ENCODE measurements around the gene TP73. TPM values are rescaled to one million over a fixed set of nuclear protein-coding genes. Genes with fewer than 3 reads are reported as not detected.
A peak's percentile ranks its signal among the peaks of the same experiment; 100 is the strongest.
"Not testable (repeated sequence)": the region's sequence is repeated elsewhere in the genome, so short reads cannot be mapped to it uniquely, and the experiment has no call there.

Gene TP73
- total RNA-seq, 1 donor from 2014 or later = not detected

GRCh38 chr1:3618881-3619671, 33.2 kb upstream of the TP73 start:
- peaks cover 61% of the 10 kb centered on the region for H3K4me1 Mint-ChIP-seq (ENCODE audit: unreplicated experiment)
- no peak overlapping the region for H3K4me3 Mint-ChIP-seq (ENCODE audit: unreplicated experiment)
- peak; percentile 74 for DNase-seq (ENCODE audit: low spot score)
- peaks cover 9% of the 10 kb centered on the region for H3K36me3 Mint-ChIP-seq (ENCODE audit: low read depth, unreplicated experiment)
- TF ChIP-seq, protein P1, sequence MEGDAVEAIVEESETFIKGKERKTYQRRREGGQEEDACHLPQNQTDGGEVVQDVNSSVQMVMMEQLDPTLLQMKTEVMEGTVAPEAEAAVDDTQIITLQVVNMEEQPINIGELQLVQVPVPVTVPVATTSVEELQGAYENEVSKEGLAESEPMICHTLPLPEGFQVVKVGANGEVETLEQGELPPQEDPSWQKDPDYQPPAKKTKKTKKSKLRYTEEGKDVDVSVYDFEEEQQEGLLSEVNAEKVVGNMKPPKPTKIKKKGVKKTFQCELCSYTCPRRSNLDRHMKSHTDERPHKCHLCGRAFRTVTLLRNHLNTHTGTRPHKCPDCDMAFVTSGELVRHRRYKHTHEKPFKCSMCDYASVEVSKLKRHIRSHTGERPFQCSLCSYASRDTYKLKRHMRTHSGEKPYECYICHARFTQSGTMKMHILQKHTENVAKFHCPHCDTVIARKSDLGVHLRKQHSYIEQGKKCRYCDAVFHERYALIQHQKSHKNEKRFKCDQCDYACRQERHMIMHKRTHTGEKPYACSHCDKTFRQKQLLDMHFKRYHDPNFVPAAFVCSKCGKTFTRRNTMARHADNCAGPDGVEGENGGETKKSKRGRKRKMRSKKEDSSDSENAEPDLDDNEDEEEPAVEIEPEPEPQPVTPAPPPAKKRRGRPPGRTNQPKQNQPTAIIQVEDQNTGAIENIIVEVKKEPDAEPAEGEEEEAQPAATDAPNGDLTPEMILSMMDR (IDR thresholded peaks at IDR 0.05; ENCODE audit: unreplicated experiment) = peak; percentile 89
- peaks cover 15% of the 10 kb centered on the region for H3K27me3 Mint-ChIP-seq (ENCODE audit: unreplicated experiment)
- H3K27ac Mint-ChIP-seq (ENCODE audit: unreplicated experiment) = no peak overlapping the region
- no peaks in the 10 kb centered on the region for H3K9me3 Mint-ChIP-seq (ENCODE audit: unreplicated experiment)

- H3K4me1 Mint-ChIP-seq (ENCODE audit: unreplicated experiment) = peaks cover 49% of the 10 kb centered on the region
- H3K36me3 Mint-ChIP-seq (ENCODE audit: low read depth, unreplicated experiment) = peaks cover 8% of the 10 kb centered on the region
- H3K27me3 Mint-ChIP-seq (ENCODE audit: unreplicated experiment) = peaks cover 15% of the 10 kb centered on the region
- TF ChIP-seq, protein P1 (IDR thresholded peaks at IDR 0.05; ENCODE audit: unreplicated experiment) = no peak
- no peaks in the 10 kb centered on the region for H3K9me3 Mint-ChIP-seq (ENCODE audit: unreplicated experiment)
- no peak overlapping the region for H3K27ac Mint-ChIP-seq (ENCODE audit: unreplicated experiment)
- DNase-seq (ENCODE audit: low spot score) = no peak
- no peak overlapping the region for H3K4me3 Mint-ChIP-seq (ENCODE audit: unreplicated experiment)
Observed at GRCh38 chr1:3620708-3621107, 31.6 kb upstream of the TP73 start.

DNA sequence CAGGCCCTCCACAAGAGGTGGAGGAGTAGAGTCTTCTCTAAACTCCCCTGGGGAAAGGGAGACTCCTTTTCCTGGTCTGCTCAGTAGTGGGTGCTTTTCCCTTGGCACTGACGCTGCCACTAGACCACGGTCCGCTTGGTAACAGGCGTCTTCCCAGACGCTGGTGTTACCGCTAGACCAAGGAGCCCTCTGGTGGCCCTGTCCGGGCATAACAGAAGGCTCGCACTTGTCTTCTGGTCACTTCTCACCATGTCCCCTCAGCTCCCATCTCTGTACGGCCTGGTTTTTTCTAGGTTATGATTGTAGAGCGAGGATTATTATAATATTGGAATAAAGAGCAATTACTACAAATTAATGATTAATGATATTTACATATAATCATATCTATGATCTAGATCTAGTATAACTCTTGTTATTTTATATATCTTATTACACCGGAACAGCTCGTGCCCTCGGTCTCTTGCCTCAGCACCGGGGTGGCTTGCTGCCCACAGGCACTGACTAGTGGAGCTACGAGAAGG, 31.1 kb upstream of the TP73 start:
- not testable (repeated sequence) for H3K4me3 Mint-ChIP-seq (ENCODE audit: unreplicated experiment); H3K9me3 Mint-ChIP-seq (ENCODE audit: unreplicated experiment); DNase-seq (ENCODE audit: low spot score); H3K27ac Mint-ChIP-seq (ENCODE audit: unreplicated experiment); H3K36me3 Mint-ChIP-seq (ENCODE audit: low read depth, unreplicated experiment)
- Mint-ChIP-seq H3K27me3 (ENCODE audit: unreplicated experiment) (peaks cover 15% of the 10 kb centered on the region), H3K4me1 (ENCODE audit: unreplicated experiment) (peaks cover 47% of the 10 kb centered on the region)
- TF ChIP-seq, protein P1 (IDR thresholded peaks at IDR 0.05; ENCODE audit: unreplicated experiment) = peak; percentile 56

DNA sequence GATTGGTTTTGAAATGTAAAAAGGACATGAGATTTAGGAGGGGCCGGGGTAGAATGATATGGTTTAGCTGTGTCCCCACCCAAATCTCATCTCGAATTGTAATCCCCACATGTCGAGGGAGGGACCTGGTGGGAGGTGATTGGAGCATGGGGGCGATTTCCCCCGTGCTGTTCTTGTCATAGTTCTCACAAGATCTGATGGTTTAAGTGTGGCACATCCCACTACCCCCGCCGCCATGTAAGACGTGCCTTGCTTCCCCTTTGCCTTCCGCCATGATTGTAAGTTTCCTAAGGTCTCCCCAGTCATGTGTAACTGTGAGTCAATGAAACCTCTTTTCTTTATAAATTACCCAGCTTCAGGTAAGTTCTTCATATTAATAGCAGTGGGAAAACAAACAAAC, 30.2 kb upstream of the TP73 start:
- not testable (repeated sequence) for H3K27ac Mint-ChIP-seq (ENCODE audit: unreplicated experiment); DNase-seq (ENCODE audit: low spot score); H3K9me3 Mint-ChIP-seq (ENCODE audit: unreplicated experiment); H3K36me3 Mint-ChIP-seq (ENCODE audit: low read depth, unreplicated experiment)
- H3K4me3 Mint-ChIP-seq (ENCODE audit: unreplicated experiment) = peak overlapping the region; percentile 49
- peaks cover 40% of the 10 kb centered on the region for H3K4me1 Mint-ChIP-seq (ENCODE audit: unreplicated experiment)
- peaks cover 15% of the 10 kb centered on the region for H3K27me3 Mint-ChIP-seq (ENCODE audit: unreplicated experiment)

DNA sequence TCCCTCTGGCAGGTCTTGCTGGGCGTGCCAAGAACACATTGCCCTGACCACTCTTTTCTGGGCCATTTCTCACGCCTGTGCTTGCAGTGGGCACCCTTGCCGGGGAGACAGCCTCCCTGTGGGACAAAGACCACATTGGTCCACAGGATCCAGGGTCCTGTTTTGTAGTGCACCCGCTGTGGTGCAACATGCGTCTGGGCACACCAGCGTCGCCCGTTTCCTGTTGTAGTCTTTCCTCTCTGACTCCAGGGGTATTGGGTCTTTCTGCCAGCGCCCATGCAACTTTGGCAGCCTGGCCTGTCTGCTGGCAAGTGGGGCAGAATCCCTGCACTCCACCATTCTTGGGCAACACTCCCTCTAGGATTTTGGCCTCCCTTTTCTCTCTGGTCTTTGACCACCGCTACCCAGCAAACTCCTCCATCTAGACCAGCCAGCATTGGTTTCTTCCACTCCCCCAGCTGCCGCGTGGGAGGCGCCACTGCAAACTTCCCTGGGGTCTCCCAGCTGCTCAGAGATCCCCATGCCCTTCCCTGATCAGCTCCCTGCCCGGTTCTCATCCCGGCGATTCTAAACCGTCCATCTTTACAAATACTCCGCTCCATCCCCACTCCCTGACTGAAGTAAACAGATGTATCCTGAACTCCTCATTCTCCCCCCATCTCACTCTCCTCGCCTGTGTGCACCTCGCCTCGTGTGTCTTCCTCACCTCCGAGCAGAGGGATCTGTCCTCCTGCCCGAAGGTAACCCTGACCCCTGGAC, 28.7 kb upstream of the TP73 start:
- H3K4me1 Mint-ChIP-seq (ENCODE audit: unreplicated experiment) = peaks cover 31% of the 10 kb centered on the region
- H3K4me3 Mint-ChIP-seq (ENCODE audit: unreplicated experiment) = peak overlapping the region; percentile 91
- peaks cover 13% of the 10 kb centered on the region for H3K27me3 Mint-ChIP-seq (ENCODE audit: unreplicated experiment)
- TF ChIP-seq, protein P1 (IDR thresholded peaks at IDR 0.05; ENCODE audit: unreplicated experiment) = no peak
- H3K27ac Mint-ChIP-seq (ENCODE audit: unreplicated experiment) = no peak overlapping the region
- no peaks in the 10 kb centered on the region for H3K9me3 Mint-ChIP-seq (ENCODE audit: unreplicated experiment)
- no peak for DNase-seq (ENCODE audit: low spot score)
- peaks cover 6% of the 10 kb centered on the region for H3K36me3 Mint-ChIP-seq (ENCODE audit: low read depth, unreplicated experiment)

All from endothelial cell (in vitro differentiated cells).